DMS53 treated with DMSO at 0.1 percent for 48 hours (cell line): ENCODE measurements around the gene GPR3.
A peak's percentile ranks its signal among the peaks of the same experiment; 100 is the strongest.

Source experiments
- DNase-seq: peaks from one replicate; lab custom pipeline; 2025; ENCODE audit not compliant: unreplicated experiment; lab: John Stamatoyannopoulos, UW

The GPR3 gene, protein sequence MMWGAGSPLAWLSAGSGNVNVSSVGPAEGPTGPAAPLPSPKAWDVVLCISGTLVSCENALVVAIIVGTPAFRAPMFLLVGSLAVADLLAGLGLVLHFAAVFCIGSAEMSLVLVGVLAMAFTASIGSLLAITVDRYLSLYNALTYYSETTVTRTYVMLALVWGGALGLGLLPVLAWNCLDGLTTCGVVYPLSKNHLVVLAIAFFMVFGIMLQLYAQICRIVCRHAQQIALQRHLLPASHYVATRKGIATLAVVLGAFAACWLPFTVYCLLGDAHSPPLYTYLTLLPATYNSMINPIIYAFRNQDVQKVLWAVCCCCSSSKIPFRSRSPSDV

DNA sequence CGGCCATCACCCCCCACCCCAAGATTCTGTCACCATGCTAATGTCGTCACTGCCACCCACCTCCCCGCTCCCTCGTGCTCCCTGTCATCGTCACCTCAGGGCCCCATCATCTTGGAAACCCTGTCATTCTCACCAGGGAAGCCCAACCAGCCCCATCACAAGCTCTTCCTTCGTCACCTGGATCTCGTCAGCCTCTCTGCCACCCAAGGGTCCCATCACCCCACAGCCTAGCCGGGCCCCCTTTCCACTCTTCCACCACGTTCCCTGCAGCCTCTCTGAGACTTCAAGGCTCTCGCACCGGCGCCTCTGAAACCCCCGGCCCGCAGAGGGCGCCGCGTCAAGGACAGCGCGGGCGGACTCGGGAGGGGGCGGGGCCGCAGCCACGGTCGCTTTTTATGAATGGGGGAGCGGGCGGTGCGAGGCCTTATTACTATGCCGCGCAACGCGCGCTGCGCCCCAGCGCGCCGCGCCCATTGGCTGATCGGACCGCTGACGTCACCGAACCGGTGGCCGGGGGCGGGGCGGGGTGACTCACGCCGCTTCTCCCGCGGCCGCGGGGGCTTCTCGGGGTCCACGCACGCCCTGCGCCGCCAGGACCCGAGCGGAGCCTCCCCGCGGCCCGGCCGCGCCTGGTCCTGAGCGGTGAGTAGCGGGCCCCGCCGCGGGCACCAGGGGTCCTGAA is at the start of gene GPR3:
Gene GPR3 (plus strand): TSS at position 527 of the 682 bp plus-strand sequence. CDS start 1,177 bp downstream, outside the sequence.
- peak; percentile 84 for DNase-seq

DNA sequence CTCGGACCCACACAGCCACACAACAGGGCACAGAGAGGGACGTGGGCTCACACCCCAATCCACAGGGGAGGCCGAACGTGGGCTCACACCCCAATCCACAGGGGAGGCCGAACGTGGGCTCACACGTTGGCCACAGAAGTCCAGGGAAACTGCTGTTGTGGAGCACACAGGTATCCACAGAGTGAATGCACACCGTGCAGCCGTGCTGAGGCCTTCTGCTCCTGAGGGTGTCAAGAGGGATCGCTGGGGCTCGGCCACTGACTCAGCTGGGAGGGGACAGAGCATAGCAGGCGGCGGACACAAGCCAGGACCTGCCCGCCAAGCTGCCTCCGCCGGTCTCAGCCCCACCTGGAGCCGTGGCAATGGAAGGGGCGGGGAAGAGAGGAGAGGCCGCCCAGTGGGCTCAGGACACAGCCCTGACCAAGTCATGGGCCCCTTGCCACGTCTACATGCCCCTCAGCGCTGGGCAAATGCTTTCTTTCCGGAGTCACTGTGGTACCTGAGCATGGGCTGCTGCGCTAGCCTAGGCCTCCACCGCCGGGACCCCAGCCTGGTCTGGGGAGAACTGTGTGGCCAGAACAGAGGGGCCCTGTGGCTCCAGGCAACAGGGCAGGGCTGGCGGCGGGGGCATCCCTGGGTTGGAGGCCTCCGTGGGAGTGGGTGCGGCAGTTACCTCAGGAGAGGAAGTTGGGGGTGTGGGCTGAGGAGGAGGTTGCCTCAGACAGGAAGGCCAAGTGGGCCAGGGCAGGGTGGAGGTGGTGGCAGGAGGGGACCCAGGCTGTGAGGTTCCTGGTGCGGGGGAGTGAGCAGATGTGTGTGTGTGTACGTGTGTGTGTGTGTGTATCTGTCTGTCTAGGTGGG is 49.4 kb upstream of the GPR3 start:
- peak; percentile 40 for DNase-seq

DNA sequence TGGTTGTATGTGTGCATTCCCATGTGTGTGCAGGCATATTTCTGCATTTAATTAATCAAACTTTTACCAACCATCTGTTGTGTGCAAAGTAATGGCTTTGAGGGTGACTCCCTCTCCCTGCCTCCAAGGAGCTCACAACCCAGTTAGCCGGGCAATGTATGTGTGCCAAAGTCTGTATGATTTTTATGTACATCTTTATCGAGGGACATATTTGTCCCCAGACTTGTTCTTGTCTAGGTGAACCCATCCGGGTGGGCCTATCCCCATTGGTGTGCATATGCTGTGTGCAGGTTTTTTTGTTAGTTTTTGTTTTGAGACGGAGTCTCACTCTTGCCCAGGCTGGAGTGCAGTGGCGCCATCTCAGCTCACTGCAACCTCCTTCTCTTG is 48.8 kb upstream of the GPR3 start:
- no peak for DNase-seq

DNA sequence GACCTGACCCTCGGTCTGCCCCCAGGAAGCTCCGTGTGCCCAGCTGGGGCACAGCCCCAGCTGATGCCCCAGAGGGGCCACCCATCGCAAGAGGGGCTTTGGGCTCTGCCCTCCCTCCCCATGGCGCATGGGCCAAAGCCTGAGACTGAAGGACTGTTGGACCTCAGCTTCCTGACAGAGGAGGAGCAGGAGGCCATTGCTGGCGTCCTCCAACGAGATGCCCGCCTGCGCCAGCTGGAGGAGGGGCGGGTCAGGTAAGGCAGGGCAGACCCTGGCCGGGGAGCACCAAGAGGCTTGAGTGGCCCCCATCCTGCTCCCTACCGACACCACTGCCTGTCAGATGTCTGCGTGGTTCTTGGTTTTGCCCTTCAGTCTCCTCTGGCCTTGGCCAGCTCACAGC is 47.1 kb upstream of the GPR3 start:
- no peak for DNase-seq

DNA sequence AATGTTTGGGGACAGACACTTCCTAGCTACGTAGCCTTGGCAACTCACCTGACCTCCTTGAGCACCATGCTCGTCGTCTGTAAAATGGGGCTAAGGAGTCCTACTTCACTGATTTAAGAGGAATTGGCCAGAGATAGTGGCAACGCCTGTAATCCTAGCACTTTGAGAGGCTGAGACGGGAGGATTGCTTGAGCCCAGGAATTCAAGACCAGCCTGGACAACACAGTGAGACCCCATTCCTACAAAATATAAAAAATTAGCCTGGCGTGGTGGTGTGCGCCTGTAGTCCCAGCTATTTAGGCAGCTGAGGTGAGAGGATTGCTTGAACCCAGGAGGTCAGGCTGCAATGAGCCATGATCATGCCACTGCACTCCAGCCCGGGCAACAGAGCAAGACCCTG is 46.1 kb upstream of the GPR3 start:
- DNase-seq: no peak

DNA sequence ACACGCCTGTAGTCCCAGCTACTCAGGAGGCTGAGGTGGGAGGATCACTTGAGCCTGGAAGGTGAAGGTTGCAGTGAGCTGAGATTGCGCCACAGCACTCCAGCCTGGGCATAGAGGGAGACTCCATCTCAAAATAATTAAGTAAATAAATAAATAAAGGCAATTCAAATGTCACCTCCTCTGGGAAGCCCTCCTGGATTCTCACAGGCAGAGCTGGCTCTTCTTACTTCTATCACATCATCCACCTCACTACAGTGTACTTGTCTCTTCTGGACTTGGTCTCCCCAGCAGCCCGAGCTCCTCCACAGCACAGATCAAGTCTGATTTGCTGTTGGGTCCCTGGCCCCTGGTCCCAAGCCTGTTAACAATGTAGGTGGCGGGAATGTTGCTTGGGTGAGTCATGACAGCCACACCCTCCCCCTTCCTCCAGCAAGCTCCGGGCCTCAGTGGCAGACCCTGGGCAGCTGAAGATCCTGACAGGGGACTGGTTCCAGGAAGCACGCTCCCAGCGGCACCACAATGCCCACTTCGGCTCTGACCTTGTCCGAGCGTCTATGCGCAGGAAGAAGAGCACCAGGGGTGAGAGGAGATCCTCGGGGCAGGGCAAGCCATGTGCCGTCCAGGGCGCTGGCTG is 45.3 kb upstream of the GPR3 start:
- DNase-seq: no peak

DNA sequence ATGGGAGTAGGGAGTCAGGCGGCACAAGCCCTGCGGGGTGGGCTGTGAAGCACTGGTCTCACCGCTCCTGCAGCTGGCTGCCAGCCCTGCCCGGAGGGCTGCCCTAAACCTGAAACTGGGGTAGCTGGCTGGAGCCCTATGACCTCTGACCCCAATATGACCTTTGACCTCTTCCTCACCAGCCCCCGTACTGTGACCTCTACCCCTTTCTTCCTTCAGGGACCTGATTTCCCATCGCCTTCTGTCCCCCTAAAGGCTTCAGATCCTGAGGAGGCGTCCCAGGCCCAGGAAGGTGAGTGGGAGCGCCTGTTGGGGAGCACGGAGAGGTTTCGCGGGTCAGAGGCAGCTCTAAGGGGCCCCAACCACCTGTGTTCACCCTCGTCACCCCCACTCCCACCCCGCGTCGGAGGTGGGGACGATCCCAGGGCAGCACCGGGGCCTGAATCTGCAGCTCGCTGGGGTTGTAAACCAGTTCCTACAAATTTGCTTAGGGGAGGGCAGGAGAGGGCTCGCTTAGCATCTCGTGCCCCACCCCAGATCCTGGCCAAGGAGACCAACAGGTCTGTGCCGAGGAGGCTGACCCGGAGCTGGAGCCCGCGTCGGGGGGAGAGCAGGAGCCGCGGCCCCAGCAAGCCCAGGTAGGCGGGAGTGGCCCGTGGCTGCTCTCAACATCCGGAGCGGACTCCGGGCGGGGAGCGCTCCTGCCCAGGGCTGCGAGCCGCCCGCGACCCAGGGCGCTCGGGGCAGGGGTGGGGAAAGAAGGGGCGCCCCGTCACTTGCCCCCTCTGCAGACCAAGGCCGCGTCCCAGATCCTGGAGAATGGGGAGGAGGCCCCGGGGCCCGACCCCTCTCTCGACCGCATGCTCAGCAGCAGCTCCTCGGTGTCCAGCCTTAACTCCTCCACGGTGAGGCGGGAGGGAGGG is 43.3 kb upstream of the GPR3 start:
- peak; percentile 67 for DNase-seq

DNA sequence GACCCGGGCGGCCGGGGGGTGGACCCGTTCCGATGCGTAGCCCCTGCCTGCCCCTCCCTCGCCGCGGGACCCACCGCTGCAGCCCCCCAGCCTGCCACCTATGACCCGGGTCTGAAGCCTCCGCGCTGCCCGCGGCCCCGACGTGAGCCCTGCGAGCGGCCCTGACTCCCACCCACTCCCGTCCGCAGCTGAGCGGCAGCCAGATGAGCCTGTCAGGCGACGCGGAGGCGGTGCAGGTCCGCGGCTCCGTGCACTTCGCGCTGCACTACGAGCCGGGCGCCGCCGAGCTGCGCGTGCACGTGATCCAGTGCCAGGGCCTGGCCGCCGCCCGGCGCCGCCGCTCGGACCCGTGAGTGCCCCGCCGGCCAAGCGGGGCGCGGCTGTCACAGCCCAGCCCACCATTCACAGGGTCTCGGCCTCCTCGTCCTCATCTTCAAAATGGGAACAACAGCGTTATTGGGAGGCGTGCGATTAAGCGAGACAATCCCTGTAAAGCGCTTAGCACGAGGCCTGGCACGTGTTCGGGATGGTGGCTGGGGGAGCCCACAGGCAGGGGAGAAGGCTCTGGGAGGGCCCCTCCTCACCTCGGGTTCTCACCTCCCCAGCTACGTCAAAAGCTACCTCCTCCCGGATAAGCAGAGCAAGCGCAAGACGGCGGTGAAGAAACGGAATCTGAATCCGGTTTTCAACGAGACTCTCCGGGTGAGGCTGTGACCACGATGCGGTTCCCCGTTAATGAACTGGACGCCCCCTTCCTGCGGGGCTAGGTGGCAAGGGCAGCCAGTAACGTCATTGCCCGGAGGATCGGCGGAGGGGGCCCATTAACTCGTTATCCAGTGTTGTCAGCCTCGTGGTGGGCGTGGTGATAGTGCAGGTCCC is 42.4 kb upstream of the GPR3 start:
- peak; percentile 79 for DNase-seq

DNA sequence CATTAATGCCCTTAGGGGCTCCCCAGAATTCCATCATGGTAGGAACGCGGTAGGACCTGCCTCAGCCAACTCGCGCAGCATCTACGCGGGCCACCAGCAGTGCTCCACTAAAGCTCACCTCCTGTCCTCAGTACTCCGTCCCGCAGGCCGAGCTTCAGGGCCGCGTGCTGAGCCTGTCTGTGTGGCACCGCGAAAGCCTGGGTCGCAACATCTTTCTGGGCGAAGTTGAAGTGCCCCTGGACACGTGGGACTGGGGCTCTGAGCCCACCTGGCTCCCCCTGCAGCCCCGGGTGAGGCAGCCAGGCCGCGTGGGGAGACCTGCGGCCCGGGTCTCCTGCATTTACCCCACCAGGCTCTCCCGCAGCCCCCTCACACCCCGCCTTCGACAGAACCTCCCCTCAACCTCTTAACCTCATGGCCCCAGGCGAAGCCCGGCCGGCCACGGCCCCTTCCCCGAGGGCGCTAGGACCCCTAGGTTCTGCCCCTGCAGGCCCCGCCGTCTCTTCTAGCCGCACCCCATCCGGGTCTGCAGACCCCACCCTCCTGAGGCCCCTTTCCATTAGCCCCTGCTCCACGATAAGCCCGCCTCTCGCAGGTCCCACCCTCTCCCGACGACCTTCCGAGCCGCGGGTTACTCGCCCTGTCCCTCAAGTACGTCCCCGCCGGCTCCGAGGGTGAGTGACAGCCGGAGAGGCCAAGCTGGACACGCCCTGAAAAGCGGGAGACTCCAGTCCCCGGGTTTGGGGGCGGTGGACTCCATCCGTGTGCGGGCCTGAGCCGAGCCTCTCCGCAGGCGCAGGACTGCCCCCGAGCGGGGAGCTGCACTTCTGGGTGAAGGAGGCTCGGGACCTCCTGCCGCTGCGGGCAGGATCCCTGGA is 41.5 kb upstream of the GPR3 start:
- peak; percentile 37 for DNase-seq

DNA sequence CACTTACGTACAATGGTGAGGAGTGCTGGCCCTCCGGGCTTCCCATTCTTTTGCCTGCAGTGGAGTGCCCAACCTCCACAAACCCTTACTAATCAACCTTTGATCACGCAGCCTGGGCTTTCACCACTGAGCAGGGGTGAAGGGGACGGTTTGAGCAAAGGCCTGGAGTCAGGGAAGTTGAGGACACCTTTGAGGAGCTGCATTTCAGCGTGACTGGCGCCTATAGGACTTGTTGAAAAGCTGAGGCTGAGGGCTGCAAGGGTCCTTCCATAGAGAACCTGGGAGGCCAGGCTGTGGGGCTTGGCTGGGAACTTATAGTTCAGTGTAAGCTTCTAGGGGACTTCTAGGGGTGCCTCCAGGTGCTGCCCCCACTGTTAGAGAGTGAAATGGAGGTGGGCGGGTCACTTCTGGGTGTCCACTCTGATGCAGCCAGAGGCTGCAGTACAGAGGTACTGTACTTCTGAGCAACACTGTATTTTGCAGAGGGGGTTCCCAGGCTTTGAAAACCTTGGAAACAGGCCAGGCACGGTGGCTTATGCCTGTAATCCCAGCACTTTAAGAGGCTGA is 40.8 kb upstream of the GPR3 start:
- no peak for DNase-seq

DNA sequence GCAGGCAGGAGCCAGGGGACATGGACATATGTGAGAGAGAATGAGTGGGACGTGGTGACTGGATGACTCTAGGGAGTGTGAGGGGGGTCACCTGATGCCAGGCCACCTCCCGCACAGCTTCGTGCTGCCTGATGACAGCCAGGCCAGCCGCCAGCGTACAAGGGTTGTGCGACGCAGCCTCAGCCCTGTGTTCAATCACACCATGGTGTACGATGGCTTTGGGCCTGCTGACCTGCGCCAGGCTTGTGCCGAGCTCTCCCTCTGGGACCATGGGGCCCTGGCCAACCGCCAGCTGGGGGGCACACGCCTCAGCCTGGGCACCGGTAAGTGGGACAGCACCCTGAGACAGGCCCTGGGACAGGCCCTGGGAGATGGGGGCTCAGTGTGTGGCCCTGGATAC is 39.3 kb upstream of the GPR3 start:
- DNase-seq: no peak

DNA sequence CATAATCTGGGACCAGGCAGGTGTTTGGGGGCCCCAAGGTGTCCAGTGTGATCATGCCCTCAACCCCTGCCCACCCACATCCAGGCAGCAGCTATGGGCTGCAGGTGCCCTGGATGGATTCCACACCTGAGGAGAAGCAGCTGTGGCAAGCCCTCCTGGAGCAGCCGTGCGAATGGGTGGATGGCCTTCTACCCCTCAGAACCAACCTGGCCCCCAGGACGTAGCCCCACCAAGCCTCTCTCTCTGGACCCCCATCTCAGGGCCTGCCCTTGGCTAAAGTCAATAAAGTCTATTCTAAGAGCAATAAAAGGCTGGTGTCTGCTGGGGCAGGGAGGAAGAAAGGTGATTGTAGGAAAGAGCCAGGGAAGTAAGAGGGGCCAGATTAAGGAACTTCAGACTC is 38.8 kb upstream of the GPR3 start:
- no peak for DNase-seq

DNA sequence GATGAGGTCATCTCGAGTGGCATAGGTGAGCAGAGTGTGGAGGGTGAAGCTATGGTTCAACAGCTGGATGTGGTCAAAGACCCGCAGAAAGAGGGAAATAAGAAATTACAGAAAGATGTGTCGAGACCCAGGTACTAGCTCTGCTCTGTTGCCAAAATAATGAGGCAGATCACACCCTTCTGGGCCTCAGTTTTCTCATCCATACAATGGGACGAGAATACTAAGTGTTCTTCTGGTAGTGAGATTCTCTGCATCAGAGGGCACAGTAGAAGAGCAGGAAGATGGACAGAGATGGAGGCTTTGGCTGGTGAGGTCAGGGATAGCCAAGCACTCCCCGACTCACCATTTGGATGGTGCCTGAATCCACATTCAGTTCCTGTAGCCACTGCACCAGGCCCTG is 36.7 kb upstream of the GPR3 start:
- no peak for DNase-seq

DNA sequence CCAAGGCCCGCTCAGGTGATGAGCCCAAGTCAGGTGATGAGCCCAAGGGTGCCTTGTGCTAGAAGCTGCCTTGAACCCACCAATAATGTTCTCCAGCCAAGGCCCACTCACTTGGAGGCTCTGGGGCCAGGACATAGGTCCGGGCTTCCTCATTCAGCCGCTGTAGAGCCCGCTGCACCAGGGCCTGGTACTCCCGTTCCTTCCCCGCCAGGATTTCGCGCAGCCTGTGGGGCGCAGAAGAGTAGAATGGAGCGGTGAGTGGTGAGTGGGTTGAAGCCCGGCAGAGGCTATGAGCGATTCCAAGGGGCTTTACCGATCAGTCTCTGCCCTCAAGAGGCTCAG is 36.2 kb upstream of the GPR3 start:
- no peak for DNase-seq

DNA sequence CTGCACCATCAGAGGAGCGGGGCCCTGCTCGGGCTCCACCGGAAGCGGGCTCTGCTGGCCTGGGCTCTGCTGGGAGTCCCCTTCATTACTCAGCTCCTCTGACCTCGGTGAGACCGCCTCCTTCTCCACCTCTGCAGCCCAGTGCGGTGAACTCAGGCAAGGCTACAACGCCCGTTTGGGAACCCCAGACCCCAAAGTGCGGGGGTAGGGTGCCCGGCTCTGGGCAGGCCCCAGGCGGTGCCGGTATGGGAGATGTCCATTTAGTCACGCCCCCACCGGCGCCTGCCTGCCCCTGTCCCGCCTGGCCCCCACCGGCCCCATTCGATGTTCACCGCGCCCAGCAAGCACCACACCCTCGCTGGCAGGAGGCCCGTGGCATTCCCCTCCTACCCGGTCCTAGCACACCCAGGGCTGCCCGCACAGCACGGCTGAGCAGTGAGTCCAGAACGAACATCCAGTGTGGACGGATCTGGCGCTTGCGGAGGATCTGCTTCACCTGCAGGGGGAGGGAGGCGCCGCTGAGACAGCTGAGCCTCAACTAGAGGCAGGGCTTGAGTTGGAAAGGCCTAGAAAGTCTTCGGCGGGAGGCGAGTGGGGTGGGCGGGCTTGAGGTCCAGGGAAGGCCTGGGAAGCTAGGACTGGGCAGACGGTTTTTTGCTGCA is 35.7 kb upstream of the GPR3 start:
- no peak for DNase-seq

DNA sequence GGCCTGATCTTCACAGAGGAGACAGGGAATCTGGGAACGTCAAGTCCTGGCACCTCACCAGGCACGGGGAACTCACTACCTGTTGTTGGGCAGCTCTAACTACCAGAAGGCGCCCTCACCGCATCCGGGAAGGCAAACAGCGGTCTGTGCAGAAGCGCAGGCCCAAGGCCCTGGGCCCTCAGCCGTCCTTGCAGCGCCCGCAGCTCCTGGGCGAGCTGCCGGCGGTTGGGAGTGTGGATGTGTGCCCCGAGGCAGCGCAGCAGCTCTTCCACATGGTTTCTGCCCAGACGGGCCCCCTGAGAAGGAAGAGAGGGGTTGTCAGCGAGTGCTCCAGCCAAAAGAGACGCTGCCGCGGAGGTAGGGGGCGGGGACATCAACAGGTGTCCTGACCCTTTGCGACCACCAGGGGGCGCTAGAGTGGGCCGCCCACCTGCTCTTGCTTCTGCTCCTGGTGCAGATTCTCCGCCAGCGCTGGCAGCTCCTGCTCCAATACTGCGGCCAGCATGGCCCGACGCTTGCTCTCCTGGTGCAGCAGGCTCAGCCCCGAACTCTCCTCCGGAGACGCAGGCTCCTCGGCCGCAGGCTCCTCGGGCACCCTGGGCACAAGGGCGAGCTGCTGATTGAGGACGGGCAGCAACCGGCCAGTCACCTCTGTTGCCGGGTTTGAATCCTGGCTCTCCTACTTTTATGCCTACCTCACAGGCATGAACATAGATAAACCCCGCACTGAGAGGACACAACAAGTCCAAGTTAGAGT is 35.0 kb upstream of the GPR3 start:
- DNase-seq: peak; percentile 57
